Measurements from ENCODE around the gene PXDN.

DNA sequence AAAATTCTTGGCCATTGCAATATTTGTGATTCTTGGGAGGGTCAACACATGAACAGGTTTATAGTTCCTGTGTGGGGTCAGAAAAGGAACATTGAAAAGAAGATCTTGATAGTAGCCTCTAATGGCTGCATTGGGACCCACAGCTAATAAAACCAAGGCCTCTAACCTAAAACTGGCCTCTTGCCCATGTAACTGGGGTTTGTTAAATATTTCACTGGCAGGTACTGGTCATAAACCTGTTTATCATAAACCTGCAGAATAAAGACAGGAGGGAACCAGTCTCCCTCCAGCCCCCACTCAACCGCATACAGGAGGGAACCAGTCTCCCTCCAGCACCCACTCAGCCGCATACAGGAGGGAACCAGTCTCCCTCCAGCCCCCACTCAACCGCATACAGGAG, 125.3 kb downstream of the PXDN start:
- TF ChIP-seq GATA2 (IDR thresholded peaks at IDR 0.05; ENCODE audit: low read depth, low read length) (no peak), GATA3 (IDR thresholded peaks at IDR 0.05; ENCODE audit: low read depth, low read length) (no peak)
